ENCODE measurements around the gene SLC39A9. TPM values are rescaled to one million over a fixed set of nuclear protein-coding genes. Genes with fewer than 3 reads are reported as not detected.
"Not testable (repeated sequence)": the region's sequence is repeated elsewhere in the genome, so short reads cannot be mapped to it uniquely, and the experiment has no call there.

The SLC39A9 gene
- polyA plus RNA-seq, 5 donors: 55.4 to 71.2 (median 70.4) TPM

GRCh38 chr14:69366069-69366468 is 32.4 kb upstream of the SLC39A9 start:
- DNase-seq: no peak

DNA sequence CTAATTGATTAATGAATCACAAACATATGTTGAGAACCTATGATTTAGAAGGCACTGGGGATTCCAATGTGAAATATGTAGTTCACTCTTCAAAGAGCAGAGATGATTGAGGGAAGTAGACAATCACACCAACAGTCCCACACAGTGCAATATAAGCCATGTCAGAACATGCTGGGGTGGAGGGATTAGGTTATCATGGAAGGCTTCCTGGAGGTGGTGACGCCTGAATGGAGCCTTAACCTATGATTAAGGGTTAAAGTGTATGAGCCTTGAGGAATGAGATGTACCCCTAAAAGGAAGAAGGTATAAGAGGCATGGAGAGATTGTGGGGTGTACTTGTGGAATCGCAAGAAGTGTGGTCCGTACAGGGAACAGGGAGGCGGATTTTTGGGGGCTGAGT is 31.7 kb upstream of the SLC39A9 start:
- no peak for DNase-seq

DNA sequence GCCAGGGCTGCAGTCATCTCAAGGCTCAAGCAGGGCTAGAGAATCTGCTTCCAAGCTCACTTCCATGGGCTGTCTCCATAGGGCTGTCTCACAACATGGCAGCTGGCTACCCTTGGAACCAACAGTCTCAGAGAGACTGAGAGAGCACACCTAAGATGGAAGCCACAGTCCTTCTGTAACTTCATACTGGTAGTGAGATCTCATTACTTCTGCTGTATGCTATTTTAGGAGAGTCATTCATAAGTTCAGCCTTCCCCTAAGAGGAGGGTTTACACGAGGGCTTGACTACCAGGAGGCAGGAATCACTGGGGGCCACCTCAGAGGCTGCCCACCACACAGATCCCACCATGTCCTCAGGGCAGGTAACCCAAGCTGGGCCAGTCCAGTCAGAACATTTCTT is 30.1 kb upstream of the SLC39A9 start:
- DNase-seq: no peak

GRCh38 chr14:69370061-69370460 is 28.4 kb upstream of the SLC39A9 start:
- DNase-seq: no peak

- DNase-seq: no peak
Observed at GRCh38 chr14:69372146-69372545, 26.3 kb upstream of the SLC39A9 start.

- DNase-seq: no peak
Observed at GRCh38 chr14:69373104-69373503, 25.4 kb upstream of the SLC39A9 start.

DNA sequence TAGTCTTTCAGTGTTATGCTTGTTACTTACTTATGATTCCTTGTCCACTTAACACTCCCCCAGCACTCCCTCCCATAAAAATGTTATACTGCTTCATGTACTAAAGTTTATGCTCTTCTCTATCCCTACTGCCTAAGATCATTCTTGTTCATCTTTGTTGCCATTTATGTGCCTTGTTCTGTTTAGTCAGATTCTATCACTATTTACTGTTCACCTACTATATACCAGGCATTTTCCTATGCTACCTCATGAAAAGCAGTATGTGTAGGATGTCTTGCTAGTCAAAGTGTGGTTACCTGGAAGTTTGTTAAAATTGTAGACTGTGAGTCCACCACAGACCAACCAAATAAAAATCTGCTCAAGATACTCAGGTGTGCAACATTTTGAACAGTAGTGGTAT is 24.3 kb upstream of the SLC39A9 start:
- DNase-seq: no peak

DNA sequence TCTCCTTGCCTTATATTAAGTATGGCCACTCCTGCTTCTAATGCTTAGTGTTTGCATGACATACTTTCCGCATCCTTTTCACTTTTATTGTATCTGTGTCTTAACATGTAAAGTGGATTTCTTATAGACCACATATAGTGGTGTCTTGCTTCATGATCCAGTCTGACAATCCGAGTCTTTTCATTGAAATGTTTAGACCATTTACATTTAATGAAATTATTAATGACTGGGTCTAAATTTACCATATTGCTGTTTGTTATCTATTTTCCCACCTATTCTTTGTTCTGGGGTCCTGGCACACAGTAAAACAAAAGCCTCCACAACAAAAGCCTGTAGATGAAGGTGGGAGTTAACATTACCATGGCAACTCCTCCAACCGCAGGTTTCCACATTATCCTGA is 23.3 kb upstream of the SLC39A9 start:
- no peak for DNase-seq

- no peak for DNase-seq
Observed at GRCh38 chr14:69375722-69376121, 22.8 kb upstream of the SLC39A9 start.

DNA sequence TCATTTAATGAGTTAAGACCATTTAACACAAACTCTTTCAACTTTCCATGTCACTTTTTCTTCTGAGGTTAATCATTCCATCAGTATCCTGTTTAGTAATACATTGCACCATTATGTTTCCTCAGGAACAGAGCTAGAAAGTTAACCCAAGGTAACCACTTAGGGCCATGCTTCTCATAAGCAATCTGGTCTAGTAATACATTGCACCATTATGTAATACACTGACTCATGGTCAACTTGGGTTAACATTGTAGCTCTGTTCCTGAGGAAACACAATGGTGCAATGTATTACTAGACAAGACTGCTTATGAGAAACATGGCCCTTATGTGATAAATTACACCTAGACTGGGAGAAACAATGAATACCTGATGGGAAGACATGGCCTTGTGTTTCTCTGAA is 22.1 kb upstream of the SLC39A9 start:
- no peak for DNase-seq

DNA sequence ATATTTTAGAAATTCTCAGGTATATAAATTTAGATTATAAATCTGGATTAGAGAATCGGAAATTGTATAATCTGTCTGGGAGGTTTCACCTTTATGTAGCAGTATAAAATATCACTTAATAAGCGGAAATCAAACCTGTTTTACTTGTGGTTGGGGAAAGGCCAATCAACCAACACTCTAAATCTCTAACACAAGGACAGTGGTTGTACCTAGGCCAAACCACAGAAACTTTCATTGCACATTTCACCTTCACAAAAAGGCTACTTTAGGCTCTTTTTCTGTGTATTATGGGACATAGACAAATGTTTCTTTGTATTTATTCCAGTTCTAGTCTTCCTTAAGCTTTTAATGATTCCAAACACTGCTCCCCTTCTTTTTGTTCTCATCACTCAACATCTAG is 20.2 kb upstream of the SLC39A9 start:
- no peak for DNase-seq

GRCh38 chr14:69387311-69387710 is 11.2 kb upstream of the SLC39A9 start:
- no peak for DNase-seq

- DNase-seq: not testable (repeated sequence)
Observed at GRCh38 chr14:69391400-69391799, 7.1 kb upstream of the SLC39A9 start.

DNA sequence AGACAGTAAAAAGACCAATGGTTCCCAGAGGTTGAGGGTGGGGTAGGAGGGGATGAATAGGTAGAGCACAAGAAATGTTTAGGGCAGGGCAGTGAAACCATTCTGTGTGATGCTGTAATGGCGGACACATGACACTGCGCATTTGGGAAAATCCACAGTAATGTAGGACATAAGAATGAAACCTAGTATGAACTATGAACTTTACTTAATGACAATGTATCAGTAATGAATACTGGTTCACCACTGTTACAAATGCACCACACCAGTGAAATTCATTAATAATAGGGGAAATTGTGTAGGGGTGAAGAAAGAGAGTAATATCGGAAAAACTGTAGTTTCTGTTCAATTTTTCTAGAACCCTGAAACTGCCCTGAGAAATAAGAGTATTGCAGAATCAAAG is 6.0 kb upstream of the SLC39A9 start:
- no peak for DNase-seq

- DNase-seq: no peak
Observed at GRCh38 chr14:69395929-69396328, 2.6 kb upstream of the SLC39A9 start.

DNA sequence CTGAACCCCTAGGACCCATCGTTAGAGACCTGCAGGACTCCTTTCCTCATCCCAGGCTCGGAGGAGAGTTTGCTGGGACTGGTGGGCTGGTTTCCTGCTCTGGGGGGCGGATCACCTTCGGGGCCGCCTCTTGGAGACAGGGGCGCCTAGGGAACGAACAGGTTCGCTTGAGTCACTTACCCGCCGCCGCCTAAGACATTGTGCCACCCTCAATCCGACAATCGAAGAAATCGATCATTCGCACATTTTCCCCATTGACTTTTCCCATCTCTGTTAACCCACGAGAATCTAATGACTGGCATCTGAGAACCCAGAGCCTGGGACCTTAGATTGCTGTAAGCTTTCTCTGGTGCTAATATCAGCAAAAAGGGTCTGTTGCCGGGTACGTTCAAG is 322 bp downstream of the SLC39A9 start:
- DNase-seq: no peak

GRCh38 chr14:69399750-69400149 is 1.3 kb downstream of the SLC39A9 start:
- no peak for DNase-seq

- DNase-seq: no peak
Observed at GRCh38 chr14:69400154-69400553, 1.7 kb downstream of the SLC39A9 start.

DNA sequence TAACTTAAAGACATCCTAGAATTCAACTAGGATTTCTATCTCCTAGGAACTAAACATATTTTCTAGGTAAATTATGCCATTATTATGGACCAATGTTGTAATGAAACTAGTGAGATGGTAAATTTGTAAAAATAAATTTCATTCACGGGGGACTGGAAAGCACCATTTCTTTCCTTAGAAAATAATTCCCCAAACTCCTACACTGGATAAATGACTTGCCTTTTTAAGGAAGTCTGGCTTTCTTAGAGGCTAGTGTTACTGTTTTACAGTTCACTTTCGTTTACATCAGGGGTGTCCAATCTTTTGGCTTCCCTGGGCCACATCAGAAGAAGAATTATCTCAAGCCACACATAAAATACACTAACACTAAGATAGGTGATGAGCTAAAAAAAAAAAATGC is 3.3 kb downstream of the SLC39A9 start:
- DNase-seq: no peak

DNA sequence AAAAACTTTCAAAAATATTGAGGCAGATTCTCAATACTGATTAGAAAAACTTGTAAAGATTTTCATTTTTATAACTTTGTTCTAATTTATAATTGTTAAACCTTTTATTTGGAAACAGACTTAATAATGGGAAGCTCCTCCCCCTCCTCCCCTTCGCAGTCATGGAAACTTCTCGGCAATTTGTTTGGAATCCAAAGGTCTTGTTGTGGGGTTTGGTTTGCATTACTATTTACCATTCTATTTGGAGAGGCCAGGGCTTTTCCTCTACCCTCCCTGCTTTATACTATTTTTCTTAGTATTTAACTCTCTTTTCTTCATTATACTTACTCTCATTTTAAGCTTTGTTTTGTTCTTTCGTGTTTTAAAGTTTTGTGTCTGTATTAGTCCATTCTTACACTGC is 6.0 kb downstream of the SLC39A9 start:
- no peak for DNase-seq

GRCh38 chr14:69404883-69405282 is 6.4 kb downstream of the SLC39A9 start:
- DNase-seq: no peak

- no peak for DNase-seq
Observed at GRCh38 chr14:69405762-69406161, 7.3 kb downstream of the SLC39A9 start.

GRCh38 chr14:69408331-69408960 is 10.0 kb downstream of the SLC39A9 start:
- no peak for DNase-seq

GRCh38 chr14:69413483-69413882 is 15.0 kb downstream of the SLC39A9 start:
- DNase-seq: no peak

GRCh38 chr14:69416087-69416486 is 17.6 kb downstream of the SLC39A9 start:
- DNase-seq: not testable (repeated sequence)
